ENCODE measurements around the gene ELF5. TPM values are rescaled to one million over a fixed set of nuclear protein-coding genes. Genes with fewer than 3 reads are reported as not detected.

Gene ELF5
- total and polyA plus RNA-seq, 11 donors: not detected

DNA sequence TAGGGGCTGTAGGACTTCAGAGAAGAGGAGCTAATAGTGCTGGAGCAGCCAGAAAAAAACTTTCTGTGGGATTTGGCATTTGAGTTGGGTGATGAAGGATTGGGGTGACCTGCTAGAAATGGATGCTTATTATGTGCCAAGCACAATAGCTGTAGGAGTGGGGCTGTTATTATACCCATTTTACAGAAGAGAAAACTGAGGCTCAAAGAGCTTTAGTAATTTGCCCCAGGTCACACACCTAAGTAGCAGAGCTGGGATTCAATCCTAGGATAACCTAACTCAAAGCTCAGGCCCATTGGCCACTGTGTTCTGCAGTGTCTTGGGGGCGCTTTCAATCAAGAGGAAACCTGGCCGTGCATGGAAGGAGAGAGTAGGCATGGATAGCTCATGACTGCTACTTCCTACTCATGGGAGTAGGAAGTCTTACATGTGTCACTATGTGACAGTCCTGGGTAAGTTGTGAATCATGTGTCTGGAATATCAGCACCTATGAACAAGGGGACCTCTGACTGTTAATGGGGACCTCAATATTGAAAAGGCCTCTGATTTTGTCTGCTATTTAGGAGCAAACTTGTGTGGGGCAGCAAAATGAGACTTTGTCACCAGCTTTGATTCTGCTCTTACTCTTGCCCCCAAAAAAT is 6.1 kb upstream of the ELF5 start:
- Histone ChIP-seq H3K36me3 (no peaks in the 10 kb centered on the region), H3K27ac (no peak overlapping the region), H3K4me3 (no peak overlapping the region), H3K27me3 (peaks cover 0 to 3% (median 0%) of the 10 kb centered on the region in 9 donors), H3K9me3 (no peaks in the 10 kb centered on the region), H3K4me1 (no peaks in the 10 kb centered on the region)
- no peak for ATAC-seq
- DNase-seq: no peak
- 68 to 90% (median 81%) methylated on average over 2 of the region's 2 CpGs for WGBS, 4 donors
- TF ChIP-seq, protein P1, sequence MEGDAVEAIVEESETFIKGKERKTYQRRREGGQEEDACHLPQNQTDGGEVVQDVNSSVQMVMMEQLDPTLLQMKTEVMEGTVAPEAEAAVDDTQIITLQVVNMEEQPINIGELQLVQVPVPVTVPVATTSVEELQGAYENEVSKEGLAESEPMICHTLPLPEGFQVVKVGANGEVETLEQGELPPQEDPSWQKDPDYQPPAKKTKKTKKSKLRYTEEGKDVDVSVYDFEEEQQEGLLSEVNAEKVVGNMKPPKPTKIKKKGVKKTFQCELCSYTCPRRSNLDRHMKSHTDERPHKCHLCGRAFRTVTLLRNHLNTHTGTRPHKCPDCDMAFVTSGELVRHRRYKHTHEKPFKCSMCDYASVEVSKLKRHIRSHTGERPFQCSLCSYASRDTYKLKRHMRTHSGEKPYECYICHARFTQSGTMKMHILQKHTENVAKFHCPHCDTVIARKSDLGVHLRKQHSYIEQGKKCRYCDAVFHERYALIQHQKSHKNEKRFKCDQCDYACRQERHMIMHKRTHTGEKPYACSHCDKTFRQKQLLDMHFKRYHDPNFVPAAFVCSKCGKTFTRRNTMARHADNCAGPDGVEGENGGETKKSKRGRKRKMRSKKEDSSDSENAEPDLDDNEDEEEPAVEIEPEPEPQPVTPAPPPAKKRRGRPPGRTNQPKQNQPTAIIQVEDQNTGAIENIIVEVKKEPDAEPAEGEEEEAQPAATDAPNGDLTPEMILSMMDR (IDR thresholded peaks at IDR 0.05): no peak
- intact Hi-C loops (cut with DNase I): loop anchor here in 2 of 10 donors (5.0 to 10.0 kb wide), 4 partner anchors 375 to 895 kb away; partner anchors contain the start of gene SLC1A2 (in 1 of the 2)

DNA sequence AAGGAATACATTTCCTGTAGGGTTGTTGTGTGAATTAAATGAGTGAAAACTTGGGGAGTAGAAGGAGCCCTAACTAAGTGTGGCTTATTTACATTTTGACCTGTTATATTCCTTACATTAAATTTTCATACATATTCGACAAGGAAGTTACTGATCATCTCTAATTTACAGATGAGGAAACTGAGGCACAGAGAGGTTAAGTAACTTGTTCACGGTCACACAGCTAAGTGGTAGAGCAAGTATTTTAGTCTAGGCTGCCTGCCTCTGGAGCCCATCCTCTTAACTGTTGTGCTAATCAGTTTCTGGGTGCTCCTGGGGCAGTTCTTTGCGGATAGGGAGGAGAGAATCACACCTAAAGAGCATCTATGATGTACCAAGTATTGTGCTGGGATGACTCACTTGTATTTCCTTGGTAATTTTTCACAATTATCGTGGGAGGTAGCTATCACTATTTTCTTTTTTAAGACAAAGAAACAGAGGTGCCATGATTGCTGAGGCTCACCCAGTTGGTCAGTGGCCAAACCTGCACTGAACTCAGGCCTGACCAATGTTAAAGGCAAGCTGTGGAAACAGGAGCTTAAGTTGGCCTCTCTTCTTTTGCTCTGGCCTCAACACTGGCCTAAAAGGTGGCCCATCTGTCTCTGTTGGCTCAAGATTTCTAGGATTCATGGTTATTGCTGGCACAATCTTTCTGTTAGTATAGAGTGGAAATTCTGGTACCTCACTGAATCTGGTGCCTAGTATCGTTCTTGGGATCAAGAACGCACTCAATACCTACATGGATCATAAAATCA is 2.9 kb upstream of the ELF5 start:
- H3K36me3 ChIP-seq: no peaks in the 10 kb centered on the region
- intact Hi-C loops (cut with DNase I): loop anchor here in 2 of 10 donors (5.0 to 10.0 kb wide), 4 partner anchors 378 to 898 kb away; partner anchors contain the start of gene SLC1A2 (in 1 of the 2)
- 84 to 89% (median 86%) methylated on average over 6 of the region's 6 CpGs for WGBS, 4 donors

GRCh38 chr11:34514597-34514996 is 1.0 kb upstream of the ELF5 start:
- TF ChIP-seq, protein P1 (IDR thresholded peaks at IDR 0.05): no peak
- no peak for TF ChIP-seq POLR2A (IDR thresholded peaks at IDR 0.05)
- H3K27ac ChIP-seq: no peak overlapping the region
- H3K9me3 ChIP-seq: no peaks in the 10 kb centered on the region
- DNase-seq (no peak), ATAC-seq (no peak)
- peaks cover 0 to 5% (median 0%) of the 10 kb centered on the region in 12 donors for H3K4me1 ChIP-seq
- no peaks in the 10 kb centered on the region for H3K36me3 ChIP-seq
- H3K27me3 ChIP-seq: no peaks in the 10 kb centered on the region
- intact Hi-C loops (cut with DNase I): loop anchor here in 5 of 10 donors (5.0 to 10.0 kb wide), 6 partner anchors 378 to 900 kb away; partner anchors contain the start of gene SLC1A2 (in 1 of the 5)
- WGBS, 4 donors: 82 to 87% (median 84%) methylated on average over 7 of the region's 7 CpGs
- H3K4me3 ChIP-seq: no peak overlapping the region

More for the DNA sequence above, 2.9 kb upstream of the ELF5 start:
- H3K27ac ChIP-seq: no peak overlapping the region
- no peaks in the 10 kb centered on the region for H3K9me3 ChIP-seq
- no peak for ATAC-seq
- TF ChIP-seq POLR2A (IDR thresholded peaks at IDR 0.05): no peak
- TF ChIP-seq, protein P1 (IDR thresholded peaks at IDR 0.05): no peak
- DNase-seq: no peak
- H3K4me1 ChIP-seq: no peaks in the 10 kb centered on the region
- no peak overlapping the region for H3K4me3 ChIP-seq
- no peaks in the 10 kb centered on the region for H3K27me3 ChIP-seq
